ENCODE data around the gene TMEM245. TPM values are rescaled to one million over a fixed set of nuclear protein-coding genes. Genes with fewer than 3 reads are reported as not detected.

The TMEM245 gene
- total RNA-seq, 1 experiment from 2014 or later: 34.8 TPM

GRCh38 chr9:109072821-109073435 lies 46.8 kb downstream of the TMEM245 start:
- H2AFZ ChIP-seq (ENCODE audit: low read depth, low read length, poor library complexity, severe bottlenecking): no peak overlapping the region
- no peak overlapping the region for H3K9ac ChIP-seq (ENCODE audit: low read length)
- no peaks in the 10 kb centered on the region for H3K79me2 ChIP-seq (ENCODE audit: insufficient read depth, low read length)
- H3K36me3 ChIP-seq (ENCODE audit: control insufficient read depth in 1 of 2, insufficient read depth in 2 of 2, low read length in 2 of 2): peaks cover 10 to 21% of the 10 kb centered on the region in 2 experiments; a peak in 3 of 4 replicates
- no peak for DNase-seq (ENCODE audit: low read depth, low spot score)
- ChIA-PET CTCF (no interaction called here), POLR2A (no interaction called here), RAD21 (ENCODE audit: low non-redundant PET in 1 of 2, low total read pairs in 2 of 2, uncharacterized antibody in 2 of 2, unreplicated experiment in 2 of 2) (no interaction called here)
- H3K27me3 ChIP-seq (ENCODE audit: insufficient read depth, low read length): no peaks in the 10 kb centered on the region
- H4K20me1 ChIP-seq (ENCODE audit: insufficient read depth): no peaks in the 10 kb centered on the region
- no peaks in the 10 kb centered on the region for H3K9me3 ChIP-seq (ENCODE audit: control insufficient read depth in 1 of 2, insufficient read depth in 1 of 2, low read depth in 1 of 2, low read length in 2 of 2)
- BruUV-seq (replicated peaks): no TSS peak
- no peak overlapping the region for H3K27ac ChIP-seq (ENCODE audit: low read depth, low read length)
- H3K4me1 ChIP-seq (ENCODE audit: control insufficient read depth in 1 of 2, insufficient read depth in 2 of 2, low read length in 2 of 2): no peaks in the 10 kb centered on the region
- no peaks in the 10 kb centered on the region for H3K9me2 ChIP-seq (ENCODE audit: insufficient read depth)
- H3K4me3 ChIP-seq (replicated peaks in 1 of 2; ENCODE audit: low read depth in 1 of 2, low read length in 2 of 2): no peak overlapping the region
- intact Hi-C loops (cut with micrococcal nuclease): no loop called here
- H3K4me2 ChIP-seq (ENCODE audit: low read length): no peak overlapping the region
- TF ChIP-seq TCF7L2 (IDR thresholded peaks at IDR 0.05; ENCODE audit: borderline replicate concordance, extremely low read depth, insufficient read depth, insufficient read length) (no peak), ZBTB33 (IDR thresholded peaks at IDR 0.05; ENCODE audit: extremely low read depth, insufficient replicate concordance, low read length) (no peak), EGR1 (IDR thresholded peaks at IDR 0.05; ENCODE audit: low read depth) (no peak), ZNF274 (IDR thresholded peaks at IDR 0.05; ENCODE audit: low read depth, low read length) (no peak), CBX3 (IDR thresholded peaks at IDR 0.05; ENCODE audit: low read depth) (no peak), ATF3 (IDR thresholded peaks at IDR 0.05) (no peak), RAD21 (IDR thresholded peaks at IDR 0.05; ENCODE audit: low read depth) (no peak), MAX (IDR thresholded peaks at IDR 0.05) (no peak)
- no peak for ATAC-seq
